HG03108 (cell line): ENCODE measurements around the gene DICER1.

ENCODE experiments used
- ATAC-seq: cut with Tn5 transposase; IDR thresholded peaks from one replicate; pipeline ENCODE4 v1.9.1; 2021; ENCODE audit warnings: moderate library complexity; ENCODE audit not compliant: unreplicated experiment

The DICER1 gene

GRCh38 chr14:95095996-95096395 lies 61.3 kb downstream of the DICER1 start:
- no peak for ATAC-seq

GRCh38 chr14:95092723-95093122 lies 64.6 kb downstream of the DICER1 start:
- ATAC-seq, result no peak

- no peak for ATAC-seq
Observed at GRCh38 chr14:95091581-95091980, 65.7 kb downstream of the DICER1 start.

- no peak for ATAC-seq
Observed at GRCh38 chr14:95088665-95089064, 68.7 kb downstream of the DICER1 start.

DNA sequence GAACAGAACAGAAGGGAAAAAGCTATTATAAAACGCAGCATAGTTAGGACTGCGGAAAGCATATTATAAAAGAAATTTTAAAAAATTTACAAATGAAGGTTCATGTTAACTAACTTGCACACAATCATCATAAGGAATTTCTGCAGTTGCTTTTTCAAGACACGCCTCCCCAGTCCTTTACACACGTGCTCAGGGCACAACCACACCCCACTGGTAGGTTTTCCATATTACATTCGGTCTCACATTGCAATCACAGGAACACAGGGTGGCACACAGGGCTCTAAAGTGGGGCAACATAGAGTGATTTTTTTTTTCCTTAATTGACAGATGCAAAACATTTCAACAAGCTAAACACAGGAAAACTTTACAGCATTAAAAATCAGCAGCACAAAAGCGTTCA lies 69.7 kb downstream of the DICER1 start:
- no peak for ATAC-seq

GRCh38 chr14:95085321-95085720 lies 72.0 kb downstream of the DICER1 start:
- ATAC-seq, result no peak

DNA sequence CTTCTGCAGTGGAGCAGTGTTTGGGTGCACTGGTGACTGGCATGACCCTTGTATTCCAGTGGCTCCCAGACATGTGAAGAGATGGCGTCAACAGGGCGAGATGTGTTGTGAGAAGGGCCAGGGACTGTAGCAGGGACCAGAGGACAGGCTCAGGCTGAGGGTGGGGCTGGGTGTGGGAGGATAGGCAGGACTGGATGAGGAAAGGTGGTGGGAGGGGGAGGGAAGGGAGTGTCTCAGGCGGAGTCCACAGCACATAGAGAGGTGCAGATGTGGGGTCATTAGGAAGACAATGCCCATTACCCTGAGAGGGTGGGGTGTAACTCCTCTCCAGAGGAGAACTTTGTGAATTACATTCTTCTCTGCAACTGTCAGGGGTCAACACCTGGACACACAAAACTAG lies 78.5 kb downstream of the DICER1 start:
- ATAC-seq, result no peak

GRCh38 chr14:95077345-95077744 lies 80.0 kb downstream of the DICER1 start:
- ATAC-seq, result no peak

GRCh38 chr14:95075789-95076188 lies 81.5 kb downstream of the DICER1 start:
- no peak for ATAC-seq

- ATAC-seq, result no peak
Observed at GRCh38 chr14:95073947-95074346, 83.4 kb downstream of the DICER1 start.

- no peak for ATAC-seq
Observed at GRCh38 chr14:95072310-95072905, 84.9 kb downstream of the DICER1 start.

- ATAC-seq, result no peak
Observed at GRCh38 chr14:95071649-95072280, 85.6 kb downstream of the DICER1 start.

- no peak for ATAC-seq
Observed at GRCh38 chr14:95070748-95071435, 86.4 kb downstream of the DICER1 start.

DNA sequence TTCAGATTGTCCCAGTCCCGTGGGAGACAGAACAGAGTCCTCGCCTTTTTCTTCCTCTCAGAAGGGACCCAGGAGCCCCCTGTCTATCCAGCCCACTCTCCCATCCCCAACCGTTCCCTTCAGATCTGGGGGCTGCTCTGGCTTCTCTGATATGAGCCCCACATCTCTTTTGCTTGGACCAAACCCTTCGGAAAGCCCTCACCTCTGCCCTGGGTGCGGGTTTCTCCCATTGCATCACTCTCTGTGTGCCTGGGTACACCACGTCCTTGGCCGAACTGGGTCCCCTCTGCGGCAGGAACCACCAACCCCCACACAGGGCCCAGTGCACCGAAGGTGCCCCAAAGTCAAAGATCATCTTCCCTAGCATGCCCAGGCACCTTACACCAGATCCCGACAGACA lies 87.8 kb downstream of the DICER1 start:
- ATAC-seq, result no peak

- ATAC-seq, result no peak
Observed at GRCh38 chr14:95069018-95069417, 88.3 kb downstream of the DICER1 start.

DNA sequence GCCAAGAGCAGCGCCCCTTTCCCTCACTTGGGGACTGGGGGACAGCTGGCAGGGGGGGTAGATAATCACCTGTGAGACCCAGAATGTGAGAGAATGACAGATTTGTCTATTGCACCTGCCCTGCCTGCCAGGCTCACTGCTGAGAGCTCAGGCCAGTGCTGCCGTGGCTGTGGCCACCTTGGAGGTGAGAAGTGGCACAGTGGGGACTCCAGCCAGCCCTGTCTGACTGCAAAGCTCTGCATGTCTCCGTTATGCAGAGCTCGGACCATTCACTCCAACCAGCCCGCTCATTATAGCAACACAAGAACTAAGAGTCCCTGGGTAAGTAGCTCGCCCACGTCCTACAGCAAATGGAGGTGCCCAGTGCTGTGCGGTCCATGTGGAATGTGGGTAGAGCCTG lies 88.8 kb downstream of the DICER1 start:
- no peak for ATAC-seq

- ATAC-seq, result no peak
Observed at GRCh38 chr14:95068080-95068479, 89.2 kb downstream of the DICER1 start.

DNA sequence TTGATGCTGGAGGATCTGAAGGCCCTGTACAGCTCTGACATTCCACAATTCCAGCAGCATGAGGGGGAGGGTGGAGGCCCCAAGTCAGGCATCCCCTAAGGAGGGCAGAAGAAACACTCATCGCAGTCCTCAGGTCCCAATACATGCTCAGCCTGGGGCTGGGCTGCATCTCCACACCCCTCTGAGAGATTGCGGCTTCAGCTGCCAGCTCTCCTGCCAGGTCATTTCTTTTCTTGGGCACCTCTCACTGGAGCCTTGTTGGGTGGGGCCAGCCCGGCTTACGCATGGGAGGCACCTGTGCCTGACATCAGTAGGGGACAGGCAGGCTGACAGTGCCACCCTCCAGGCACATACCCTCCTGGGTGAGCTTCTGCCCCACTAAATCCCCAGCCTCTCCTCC lies 89.8 kb downstream of the DICER1 start:
- ATAC-seq, result no peak

- ATAC-seq, result no peak
Observed at GRCh38 chr14:95066427-95066986, 90.8 kb downstream of the DICER1 start.

DNA sequence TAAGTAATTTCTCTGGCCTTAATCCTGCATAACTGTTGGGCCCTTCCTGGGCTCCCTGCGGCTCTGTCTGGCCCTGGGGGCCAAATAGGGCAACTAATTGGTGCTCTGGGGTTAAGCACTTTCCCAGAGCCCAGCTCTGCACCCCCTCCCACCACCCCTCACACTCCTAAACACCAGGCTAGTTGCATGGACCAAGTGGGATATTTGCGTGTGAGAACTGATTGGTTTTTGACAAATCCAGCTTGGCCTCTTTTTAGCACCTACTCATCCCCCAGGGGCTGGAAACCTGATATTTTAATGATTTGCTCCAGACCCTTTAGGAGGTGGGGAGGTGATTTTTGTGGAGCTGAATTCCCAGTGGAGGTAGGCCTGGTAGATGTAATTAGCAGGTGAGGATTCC lies 91.9 kb downstream of the DICER1 start:
- no peak for ATAC-seq

- no peak for ATAC-seq
Observed at GRCh38 chr14:95064734-95065133, 92.6 kb downstream of the DICER1 start.

GRCh38 chr14:95064256-95064655 lies 93.1 kb downstream of the DICER1 start:
- no peak for ATAC-seq
